GM18502 (cell line): ENCODE data around the gene SPAG5.

Source experiments
- ATAC-seq: cut with Tn5 transposase; IDR thresholded peaks from one replicate; pipeline ENCODE4 v1.9.1; 2021; ENCODE audit warnings: mild to moderate bottlenecking; ENCODE audit not compliant: unreplicated experiment, poor library complexity

SPAG5 gene

GRCh38 chr17:28547096-28547622 is 51.7 kb downstream of the SPAG5 start:
- ATAC-seq = no peak

GRCh38 chr17:28545787-28546415 is 52.9 kb downstream of the SPAG5 start:
- ATAC-seq = no peak

- ATAC-seq = no peak
Observed at GRCh38 chr17:28545141-28545503, 53.7 kb downstream of the SPAG5 start.

- no peak for ATAC-seq
Observed at GRCh38 chr17:28544402-28545140, 54.3 kb downstream of the SPAG5 start.

- ATAC-seq = no peak
Observed at GRCh38 chr17:28541439-28541838, 57.4 kb downstream of the SPAG5 start.

- ATAC-seq = no peak
Observed at GRCh38 chr17:28540231-28540630, 58.6 kb downstream of the SPAG5 start.

- no peak for ATAC-seq
Observed at GRCh38 chr17:28538296-28538895, 60.4 kb downstream of the SPAG5 start.

- no peak for ATAC-seq
Observed at GRCh38 chr17:28537219-28537610, 61.6 kb downstream of the SPAG5 start.

- ATAC-seq = no peak
Observed at GRCh38 chr17:28536532-28537218, 62.1 kb downstream of the SPAG5 start.

- no peak for ATAC-seq
Observed at GRCh38 chr17:28534740-28535375, 64.0 kb downstream of the SPAG5 start.

- no peak for ATAC-seq
Observed at GRCh38 chr17:28533091-28533807, 65.6 kb downstream of the SPAG5 start.

- ATAC-seq = no peak
Observed at GRCh38 chr17:28532050-28532960, 66.5 kb downstream of the SPAG5 start.

GRCh38 chr17:28530926-28531325 is 67.9 kb downstream of the SPAG5 start:
- ATAC-seq = no peak

- ATAC-seq = no peak
Observed at GRCh38 chr17:28530250-28530649, 68.6 kb downstream of the SPAG5 start.

- no peak for ATAC-seq
Observed at GRCh38 chr17:28529013-28529400, 69.8 kb downstream of the SPAG5 start.

- ATAC-seq = no peak
Observed at GRCh38 chr17:28528327-28529012, 70.4 kb downstream of the SPAG5 start.

GRCh38 chr17:28527859-28528258 is 71.0 kb downstream of the SPAG5 start:
- ATAC-seq = no peak
